GM12878 (cell line): ENCODE results near the gene HAPLN2. TPM values are rescaled to one million over a fixed set of nuclear protein-coding genes. Genes with fewer than 3 reads are reported as not detected.

ENCODE experiments used
- ATAC-seq: fragments of 200-7000 bp; cut with Tn5 transposase; 3 replicates; pipeline ENCODE4 v1.9.1; 2020; ENCODE audit warnings: mild to moderate bottlenecking, moderate library complexity
- BruUV-seq: library from RNA; stranded (reverse); fragments of 400-500 nt; replicated peaks from 2 replicates; lab custom pipeline; 2021; lab: Mats Ljungman, UMichigan
- CTCF ChIA-PET: fragments of 300-600 bp; sonication (Branson Sonifier 250); formaldehyde crosslinking; extraction: SDS; loops from one replicate; lab custom pipeline; 2021; ENCODE audit warnings: inconsistent platforms; lab: Yijun Ruan, JAX
- POLR2A ChIA-PET: fragments of 350-600 bp; formaldehyde crosslinking; extraction: SDS; loops from one replicate; lab custom pipeline; 2021; ENCODE audit warnings: inconsistent platforms; lab: Charles Lee
- RAD21 ChIA-PET: fragments of 300-600 bp; sonication (Branson Sonifier 250); formaldehyde crosslinking; loops from one replicate; lab custom pipeline; 2023; ENCODE audit warnings: antibody characterized with exemption; ENCODE audit not compliant: unreplicated experiment; lab: Charles Lee
- SMC1A ChIA-PET: fragments of 300-600 bp; sonication (Branson Sonifier 250); formaldehyde crosslinking; loops from one replicate; lab custom pipeline; 2023; ENCODE audit not compliant: unreplicated experiment, uncharacterized antibody; lab: Charles Lee
- DNase-seq: peaks from one replicate; pipeline ENCODE4 v3.0.0-alpha.2; 2011; ENCODE audit warnings: low read depth, low spot score
- FAIRE-seq: peaks from 3 replicates; lab custom pipeline; 2011; peaks lifted over from hg19 to GRCh38; lab: Jason Lieb, UNC
- H2AFZ ChIP-seq: 2 replicates; pipeline ENCODE4 v1.6.0; 2011; ENCODE audit warnings: low read depth, low read length, control low read depth; ENCODE audit not compliant: control insufficient read depth
- H3K27ac ChIP-seq: 2 replicates; pipeline ENCODE4 v1.5.1; 2011; ENCODE audit warnings: control low read depth; ENCODE audit not compliant: control insufficient read depth, insufficient read depth
- H3K27me3 ChIP-seq, 2 experiments: replicated peaks in 1 of 2; 2 replicates each; pipeline versions ENCODE4 v1.6.0 to v1.6.1; 2011; ENCODE audit warnings: low read length in 1 of 2; ENCODE audit not compliant: control insufficient read depth in 2 of 2, insufficient read depth in 2 of 2
- H3K36me3 ChIP-seq, 2 experiments: 2 replicates each; pipeline ENCODE4 v1.5.1; 2011; ENCODE audit warnings: low read length in 1 of 2; ENCODE audit not compliant: control insufficient read depth in 2 of 2, insufficient read depth in 2 of 2
- H3K4me1 ChIP-seq: 2 replicates; pipeline ENCODE4 v1.6.1; 2011; ENCODE audit warnings: mild to moderate bottlenecking, low read length, moderate library complexity, mixed read lengths; ENCODE audit not compliant: control insufficient read depth, insufficient read depth
- H3K4me2 ChIP-seq: 2 replicates; pipeline ENCODE4 v1.6.0; 2011; ENCODE audit warnings: control low read depth; ENCODE audit not compliant: control insufficient read depth, insufficient read depth
- H3K4me3 ChIP-seq: fragments of 200-600 bp; sonication (generic); 2 replicates; pipeline ENCODE4 v1.5.1; 2016
- H3K79me2 ChIP-seq: 2 replicates; pipeline ENCODE4 v1.6.0; 2011; ENCODE audit warnings: low read length; ENCODE audit not compliant: control insufficient read depth, insufficient read depth
- H3K9ac ChIP-seq: 2 replicates; pipeline ENCODE4 v1.8.0; 2011; ENCODE audit warnings: low read length, control low read depth, mixed read lengths; ENCODE audit not compliant: control insufficient read depth, insufficient read depth
- H3K9me3 ChIP-seq: replicated peaks from 3 replicates; pipeline ENCODE4 v1.5.1; 2011; ENCODE audit warnings: mild to moderate bottlenecking, low read length; ENCODE audit not compliant: control insufficient read depth, insufficient read depth
- H4K20me1 ChIP-seq: 2 replicates; pipeline ENCODE4 v1.6.0; 2011; ENCODE audit not compliant: control insufficient read depth, insufficient read depth
- ASH2L ChIP-seq: fragments of 300-600, 200-600 bp; sonication (generic); IDR thresholded peaks from 2 replicates; pipeline ENCODE4 v1.6.1; 2017; ENCODE audit warnings: low read depth, mild to moderate bottlenecking, borderline replicate concordance
- EED ChIP-seq: sonication (generic); IDR thresholded peaks from 2 replicates; pipeline ENCODE4 v1.6.1; 2016; ENCODE audit warnings: antibody characterized with exemption, low read depth
- EZH2 ChIP-seq: IDR thresholded peaks from 2 replicates; pipeline ENCODE4 v1.6.1; 2012; ENCODE audit warnings: low read depth, mild to moderate bottlenecking, control low read depth, inconsistent platforms, low read length, borderline replicate concordance; ENCODE audit not compliant: control insufficient read depth
- HDAC2 ChIP-seq: fragments of 200-600 bp; sonication (generic); IDR thresholded peaks from 2 replicates; pipeline ENCODE4 v1.6.1; 2017
- LARP7 ChIP-seq: fragments of 450-650 bp; IDR thresholded peaks from 2 replicates; pipeline ENCODE4 v1.6.1; 2017; ENCODE audit warnings: mild to moderate bottlenecking
- MXI1 ChIP-seq: fragments of 150-350 bp; IDR thresholded peaks from 2 replicates; pipeline ENCODE4 v1.6.1; 2011; ENCODE audit warnings: low read depth, mild to moderate bottlenecking, inconsistent platforms, low read length, improper control_type of control experiment
- MYB ChIP-seq: fragments of 150-350 bp; IDR thresholded peaks from 2 replicates; pipeline ENCODE4 v1.6.1; 2014; ENCODE audit warnings: mild to moderate bottlenecking, low read depth, low read length, borderline replicate concordance
- NR2F1 ChIP-seq: fragments of 450-650 bp; conservative IDR thresholded peaks from 2 replicates; pipeline ENCODE4 v1.6.1; 2017; ENCODE audit warnings: mild to moderate bottlenecking
- SUZ12 ChIP-seq: fragments of 200-600 bp; sonication (generic); IDR thresholded peaks from one replicate; pipeline ENCODE4 v1.6.1; 2018; ENCODE audit warnings: antibody characterized with exemption, mild to moderate bottlenecking; ENCODE audit not compliant: unreplicated experiment
- WGBS: methylation state at CpG from one replicate; pipeline ENCODE4 v1.1.6; 2016; ENCODE audit warnings: low lambda C conversion rate; ENCODE audit not compliant: insufficient replicate concordance, insufficient coverage; ENCODE audit errors: missing lambda C conversion rate; 5-methylcytosine and 5-hydroxymethylcytosine counted together
- in situ Hi-C: fragments of 300-500 bp; cut with MboI; formaldehyde crosslinking; loops from 9 replicates; pipeline ENCODE4 v1.14.3; 2018; ENCODE audit warnings: mixed read lengths
- intact Hi-C: fragments of 100-400 bp; cut with micrococcal nuclease; formaldehyde crosslinking; loops from one replicate; pipeline ENCODE4 v1.14.2; 2022; ENCODE audit not compliant: unreplicated experiment
- polyA plus RNA-seq, 11 experiments: library from polyadenylated mRNA; depleted of rRNA in 4 of 11; unstranded in 6 of 11; stranded (reverse) in 5 of 11; fragments of >200 nt; fragmentation: Nextera tagmentation in 4 of 11; fragmentation: Illumina TruSeq in 1 of 11; extraction: Ambion mirVana in 4 of 11; extraction: Trizol in 1 of 11; gene quantifications; 1 replicate in 1 of 11; 2 replicates in 10 of 11; pipeline versions ENCODE4 v1.2.1 to v1.2.3, GENCODE V29; 2011 to 2016; ENCODE audit warnings: inconsistent platforms in 2 of 11, missing spikeins in 2 of 11, low read depth in 1 of 11
- total RNA-seq, 4 experiments: library from RNA; depleted of rRNA in 3 of 4; stranded (reverse); fragments of >200 nt in 3 of 4; fragmentation: Illumina TruSeq in 1 of 4; extraction: Trizol in 1 of 4; gene quantifications; 2 replicates each; pipeline versions ENCODE4 v1.2.1 to v1.2.3, GENCODE V29; 2013 to 2021
- TF ChIP-seq, protein P1 (sequence below): fragments of 450-650 bp; IDR thresholded peaks from 2 replicates; pipeline ENCODE4 v1.6.1; 2016; ENCODE audit warnings: mild to moderate bottlenecking
- TF ChIP-seq, protein P2 (sequence below): IDR thresholded peaks from 2 replicates; pipeline ENCODE4 v1.6.1; 2012; ENCODE audit warnings: low read depth, low read length, improper control_type of control experiment
- TF ChIP-seq, protein P3 (sequence below): fragments of 450-650 bp; IDR thresholded peaks from 2 replicates; pipeline ENCODE4 v1.6.1; 2018; ENCODE audit warnings: mild to moderate bottlenecking, low read depth, moderate library complexity; ENCODE audit not compliant: partially characterized antibody

The HAPLN2 gene
- total and polyA plus RNA-seq, 10 of the 15 experiments (the other 5 are each of a cell fraction or from before 2014, with no cell fraction given), result 0.15 to 0.24 TPM; not detected in 8

DNA sequence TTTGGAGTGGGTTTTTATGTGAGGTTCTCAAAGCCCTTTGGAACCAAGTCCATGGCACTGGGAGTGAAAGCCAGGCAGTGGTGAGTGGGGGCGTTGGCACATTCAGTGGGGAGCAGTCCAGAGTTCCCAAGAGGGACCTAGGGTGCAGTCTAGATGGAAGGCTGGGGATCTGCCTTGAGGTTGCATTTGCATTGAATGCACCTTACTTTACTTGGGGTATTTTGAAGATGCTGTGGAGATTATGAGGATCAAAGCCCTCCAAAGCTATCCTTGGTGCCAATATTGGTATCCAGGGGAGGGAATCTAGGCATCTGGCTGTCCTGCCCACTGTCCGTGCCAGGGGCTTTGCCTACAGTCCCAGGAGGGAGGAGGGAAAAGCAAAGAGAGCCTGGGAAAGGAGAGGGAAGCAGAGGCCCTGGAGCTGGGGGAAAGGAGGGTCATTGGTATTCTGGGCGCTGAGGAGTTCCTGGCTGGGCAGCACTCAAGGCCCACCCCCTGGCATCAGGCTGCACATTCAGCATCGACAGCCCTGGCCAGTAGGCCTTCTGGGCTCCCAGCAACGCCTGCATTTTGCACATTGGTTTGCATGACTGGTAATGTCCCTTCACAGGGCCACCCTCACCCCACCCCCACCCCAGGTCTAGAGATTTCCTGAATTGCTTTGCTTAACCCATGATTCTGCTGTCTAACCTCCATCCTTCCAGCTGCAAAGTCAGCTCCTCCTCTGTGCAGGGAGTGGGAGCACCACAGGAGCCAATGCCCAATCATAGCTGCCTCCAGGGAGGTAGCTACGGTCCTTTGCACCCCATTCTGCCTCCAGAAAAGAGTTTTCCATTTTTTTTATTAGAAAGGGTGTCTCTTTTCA is 21.9 kb downstream of the HAPLN2 start:
- BruUV-seq, result no TSS peak
- in situ Hi-C loops (no loop called here), intact Hi-C loops (no loop called here)
- H3K4me1 ChIP-seq, result peaks cover 8% of the 10 kb centered on the region
- no peak for TF ChIP-seq ASH2L
- TF ChIP-seq MYB, result no peak
- no peak for TF ChIP-seq EED
- TF ChIP-seq, protein P1, sequence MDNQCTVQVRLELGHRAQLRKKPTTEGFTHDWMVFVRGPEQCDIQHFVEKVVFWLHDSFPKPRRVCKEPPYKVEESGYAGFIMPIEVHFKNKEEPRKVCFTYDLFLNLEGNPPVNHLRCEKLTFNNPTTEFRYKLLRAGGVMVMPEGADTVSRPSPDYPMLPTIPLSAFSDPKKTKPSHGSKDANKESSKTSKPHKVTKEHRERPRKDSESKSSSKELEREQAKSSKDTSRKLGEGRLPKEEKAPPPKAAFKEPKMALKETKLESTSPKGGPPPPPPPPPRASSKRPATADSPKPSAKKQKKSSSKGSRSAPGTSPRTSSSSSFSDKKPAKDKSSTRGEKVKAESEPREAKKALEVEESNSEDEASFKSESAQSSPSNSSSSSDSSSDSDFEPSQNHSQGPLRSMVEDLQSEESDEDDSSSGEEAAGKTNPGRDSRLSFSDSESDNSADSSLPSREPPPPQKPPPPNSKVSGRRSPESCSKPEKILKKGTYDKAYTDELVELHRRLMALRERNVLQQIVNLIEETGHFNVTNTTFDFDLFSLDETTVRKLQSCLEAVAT, result no peak
- TF ChIP-seq SUZ12, result no peak
- no peak for TF ChIP-seq HDAC2
- no peak for TF ChIP-seq NR2F1
- no peak for TF ChIP-seq LARP7
- no peak for TF ChIP-seq EZH2
- TF ChIP-seq, protein P2, sequence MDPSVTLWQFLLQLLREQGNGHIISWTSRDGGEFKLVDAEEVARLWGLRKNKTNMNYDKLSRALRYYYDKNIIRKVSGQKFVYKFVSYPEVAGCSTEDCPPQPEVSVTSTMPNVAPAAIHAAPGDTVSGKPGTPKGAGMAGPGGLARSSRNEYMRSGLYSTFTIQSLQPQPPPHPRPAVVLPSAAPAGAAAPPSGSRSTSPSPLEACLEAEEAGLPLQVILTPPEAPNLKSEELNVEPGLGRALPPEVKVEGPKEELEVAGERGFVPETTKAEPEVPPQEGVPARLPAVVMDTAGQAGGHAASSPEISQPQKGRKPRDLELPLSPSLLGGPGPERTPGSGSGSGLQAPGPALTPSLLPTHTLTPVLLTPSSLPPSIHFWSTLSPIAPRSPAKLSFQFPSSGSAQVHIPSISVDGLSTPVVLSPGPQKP, result no peak
- no peak for TF ChIP-seq MXI1
- TF ChIP-seq, protein P3, sequence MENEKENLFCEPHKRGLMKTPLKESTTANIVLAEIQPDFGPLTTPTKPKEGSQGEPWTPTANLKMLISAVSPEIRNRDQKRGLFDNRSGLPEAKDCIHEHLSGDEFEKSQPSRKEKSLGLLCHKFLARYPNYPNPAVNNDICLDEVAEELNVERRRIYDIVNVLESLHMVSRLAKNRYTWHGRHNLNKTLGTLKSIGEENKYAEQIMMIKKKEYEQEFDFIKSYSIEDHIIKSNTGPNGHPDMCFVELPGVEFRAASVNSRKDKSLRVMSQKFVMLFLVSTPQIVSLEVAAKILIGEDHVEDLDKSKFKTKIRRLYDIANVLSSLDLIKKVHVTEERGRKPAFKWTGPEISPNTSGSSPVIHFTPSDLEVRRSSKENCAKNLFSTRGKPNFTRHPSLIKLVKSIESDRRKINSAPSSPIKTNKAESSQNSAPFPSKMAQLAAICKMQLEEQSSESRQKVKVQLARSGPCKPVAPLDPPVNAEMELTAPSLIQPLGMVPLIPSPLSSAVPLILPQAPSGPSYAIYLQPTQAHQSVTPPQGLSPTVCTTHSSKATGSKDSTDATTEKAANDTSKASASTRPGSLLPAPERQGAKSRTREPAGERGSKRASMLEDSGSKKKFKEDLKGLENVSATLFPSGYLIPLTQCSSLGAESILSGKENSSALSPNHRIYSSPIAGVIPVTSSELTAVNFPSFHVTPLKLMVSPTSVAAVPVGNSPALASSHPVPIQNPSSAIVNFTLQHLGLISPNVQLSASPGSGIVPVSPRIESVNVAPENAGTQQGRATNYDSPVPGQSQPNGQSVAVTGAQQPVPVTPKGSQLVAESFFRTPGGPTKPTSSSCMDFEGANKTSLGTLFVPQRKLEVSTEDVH, result no peak
- H3K4me2 ChIP-seq, result no peak overlapping the region
- SMC1A ChIA-PET, result no interaction called here
- H3K79me2 ChIP-seq, result no peaks in the 10 kb centered on the region
- CTCF ChIA-PET, result interaction anchor here (0.7 to 4.2 kb wide), 5 partner anchors 14 to 20 kb away, joined by 3 to 26 read pairs (median 5); no protein-coding TSS in a partner anchor
- no peaks in the 10 kb centered on the region for H3K9me3 ChIP-seq
- H3K27me3 ChIP-seq, result peaks cover 0 to 2% of the 10 kb centered on the region in 2 experiments
- no peak overlapping the region for H2AFZ ChIP-seq
- FAIRE-seq (no peak), DNase-seq (no peak), ATAC-seq (no peak)
- WGBS, result 15% methylated on average over 6 of the region's 6 CpGs
- RAD21 ChIA-PET, result no interaction called here
- POLR2A ChIA-PET, result no interaction called here
- no peaks in the 10 kb centered on the region for H4K20me1 ChIP-seq
- no peak overlapping the region for H3K9ac ChIP-seq
- H3K36me3 ChIP-seq, result no peaks in the 10 kb centered on the region
- H3K4me3 ChIP-seq, result no peak overlapping the region
- no peak overlapping the region for H3K27ac ChIP-seq
